Fibroblast of lung (primary cell): ENCODE results near the gene TPI1. TPM values are rescaled to one million over a fixed set of nuclear protein-coding genes. Genes with fewer than 3 reads are reported as not detected.
"Not testable (repeated sequence)": the region's sequence is repeated elsewhere in the genome, so short reads cannot be mapped to it uniquely, and the experiment has no call there.

Source experiments
- DNase-seq, 2 donors: peaks; one replicate each; pipeline versions ENCODE4 v3.0.0 to v3.0.0-alpha.2; 2010; ENCODE audit warnings: low read depth in 2 of 2
- H2AFZ ChIP-seq: 2 replicates; pipeline ENCODE4 v1.5.1; 2012; ENCODE audit warnings: low read length, control low read depth, inconsistent platforms
- H3K27ac ChIP-seq: 2 replicates; pipeline ENCODE4 v1.5.1; 2011; ENCODE audit warnings: low read length, control low read depth; ENCODE audit not compliant: insufficient read depth
- H3K27me3 ChIP-seq: 2 replicates; pipeline ENCODE4 v1.5.1; 2011; ENCODE audit warnings: mild to moderate bottlenecking, low read length; ENCODE audit not compliant: control insufficient read depth, insufficient read depth
- H3K36me3 ChIP-seq: 2 replicates; pipeline ENCODE4 v1.5.1; 2011; ENCODE audit warnings: low read length; ENCODE audit not compliant: control insufficient read depth, insufficient read depth
- H3K4me1 ChIP-seq: 2 replicates; pipeline ENCODE4 v1.5.1; 2011; ENCODE audit warnings: low read length; ENCODE audit not compliant: control insufficient read depth, insufficient read depth; ENCODE audit errors: extremely low read depth
- H3K4me2 ChIP-seq: 2 replicates; pipeline ENCODE4 v1.5.1; 2011; ENCODE audit warnings: low read length, control low read depth; ENCODE audit not compliant: insufficient read depth; ENCODE audit errors: extremely low read depth
- H3K4me3 ChIP-seq, 4 experiments: fragments of 200-600 bp in 1 of 4; sonication (generic) in 1 of 4; replicated peaks in 1 of 4; 2 replicates each; pipeline ENCODE4 v1.5.1; 2011 to 2016; ENCODE audit warnings: low read length in 4 of 4, low read depth in 3 of 4, mild to moderate bottlenecking in 3 of 4, control low read depth in 2 of 4, inconsistent platforms in 1 of 4, mixed read lengths in 1 of 4; ENCODE audit not compliant: insufficient read depth in 1 of 4; ENCODE audit errors: control extremely low read depth in 1 of 4
- H3K79me2 ChIP-seq: 2 replicates; pipeline ENCODE4 v1.5.1; 2012; ENCODE audit warnings: mild to moderate bottlenecking, low read length, inconsistent platforms; ENCODE audit not compliant: control insufficient read depth, insufficient read depth
- H3K9ac ChIP-seq: 2 replicates; pipeline ENCODE4 v1.5.1; 2011; ENCODE audit warnings: mild to moderate bottlenecking, low read length, control low read depth; ENCODE audit not compliant: insufficient read depth
- H3K9me3 ChIP-seq: 2 replicates; pipeline ENCODE4 v1.5.1; 2012; ENCODE audit warnings: low read depth, low read length; ENCODE audit not compliant: control insufficient read depth, insufficient read depth
- H4K20me1 ChIP-seq: 2 replicates; pipeline ENCODE4 v1.5.1; 2011; ENCODE audit warnings: low read length; ENCODE audit not compliant: control insufficient read depth, insufficient read depth; ENCODE audit errors: extremely low read depth
- EZH2 ChIP-seq: IDR thresholded peaks from 2 replicates; pipeline ENCODE4 v1.5.1; 2012; ENCODE audit warnings: low read length, control low read depth, mild to moderate bottlenecking; ENCODE audit errors: missing control alignments
- polyA plus RNA-seq, 2 donors: library from polyadenylated mRNA; depleted of rRNA in 1 of 2; stranded (reverse) in 1 of 2; unstranded in 1 of 2; fragments of >200 nt; gene quantifications; 2 replicates each; pipeline ENCODE4 v1.2.1, GENCODE V29; 2011 to 2012; ENCODE audit warnings: missing spikeins in 1 of 2
- total RNA-seq: library from RNA; depleted of rRNA; stranded (reverse); fragments of >200 nt; gene quantifications from 2 replicates; pipeline ENCODE4 v1.2.1, GENCODE V29; 2014
- TF ChIP-seq, protein P1 (sequence below), 2 donors: IDR thresholded peaks in 1 of 2; conservative IDR thresholded peaks in 1 of 2; 1 replicate in 1 of 2; 2 replicates in 1 of 2; pipeline ENCODE4 v1.5.1; 2011 to 2012; ENCODE audit warnings: low read length in 2 of 2, control low read depth in 1 of 2, inconsistent platforms in 1 of 2, low read depth in 1 of 2, mild to moderate bottlenecking in 1 of 2

TPI1 gene
- total and polyA plus RNA-seq, 2 donors (not counting 1 experiment from before 2014, with no cell fraction given) = 934 to 1,654 TPM

DNA sequence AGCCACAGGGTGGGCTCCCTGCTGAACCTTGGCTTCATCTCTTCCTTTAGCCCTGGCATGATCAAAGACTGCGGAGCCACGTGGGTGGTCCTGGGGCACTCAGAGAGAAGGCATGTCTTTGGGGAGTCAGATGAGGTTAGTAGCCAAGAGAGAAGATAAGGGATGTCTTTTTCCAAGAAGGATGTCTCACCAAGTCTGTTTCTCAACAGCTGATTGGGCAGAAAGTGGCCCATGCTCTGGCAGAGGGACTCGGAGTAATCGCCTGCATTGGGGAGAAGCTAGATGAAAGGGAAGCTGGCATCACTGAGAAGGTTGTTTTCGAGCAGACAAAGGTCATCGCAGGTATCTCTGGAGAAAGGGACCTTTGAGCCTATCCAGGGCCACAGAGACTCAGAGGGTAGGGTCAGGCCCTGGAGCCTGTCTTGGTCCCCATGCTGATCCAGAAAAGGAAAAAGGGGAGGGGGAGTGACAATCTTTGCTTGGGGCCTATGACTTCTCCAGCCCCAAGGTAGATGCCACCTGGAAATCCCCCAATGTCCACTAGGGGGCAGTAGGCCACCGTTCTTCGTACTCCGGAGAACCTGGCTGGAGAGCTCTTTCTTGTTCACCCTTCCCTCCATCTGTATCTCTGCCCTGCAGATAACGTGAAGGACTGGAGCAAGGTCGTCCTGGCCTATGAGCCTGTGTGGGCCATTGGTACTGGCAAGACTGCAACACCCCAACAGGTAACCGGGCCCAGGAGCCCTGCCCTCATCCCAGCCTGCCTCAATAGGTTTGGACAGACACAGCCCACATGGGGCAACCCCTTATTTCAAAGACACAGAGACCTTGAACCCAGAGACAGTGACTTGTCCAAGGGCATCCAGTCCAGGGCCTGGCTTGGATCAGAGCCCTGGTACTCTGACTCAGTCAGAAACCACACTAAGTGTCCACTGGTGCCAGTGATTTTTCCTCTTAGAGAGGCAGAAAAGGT is 2.0 kb downstream of the TPI1 start:
- peaks cover 43% of the 10 kb centered on the region for H3K79me2 ChIP-seq
- no peak for TF ChIP-seq EZH2
- TF ChIP-seq, protein P1, sequence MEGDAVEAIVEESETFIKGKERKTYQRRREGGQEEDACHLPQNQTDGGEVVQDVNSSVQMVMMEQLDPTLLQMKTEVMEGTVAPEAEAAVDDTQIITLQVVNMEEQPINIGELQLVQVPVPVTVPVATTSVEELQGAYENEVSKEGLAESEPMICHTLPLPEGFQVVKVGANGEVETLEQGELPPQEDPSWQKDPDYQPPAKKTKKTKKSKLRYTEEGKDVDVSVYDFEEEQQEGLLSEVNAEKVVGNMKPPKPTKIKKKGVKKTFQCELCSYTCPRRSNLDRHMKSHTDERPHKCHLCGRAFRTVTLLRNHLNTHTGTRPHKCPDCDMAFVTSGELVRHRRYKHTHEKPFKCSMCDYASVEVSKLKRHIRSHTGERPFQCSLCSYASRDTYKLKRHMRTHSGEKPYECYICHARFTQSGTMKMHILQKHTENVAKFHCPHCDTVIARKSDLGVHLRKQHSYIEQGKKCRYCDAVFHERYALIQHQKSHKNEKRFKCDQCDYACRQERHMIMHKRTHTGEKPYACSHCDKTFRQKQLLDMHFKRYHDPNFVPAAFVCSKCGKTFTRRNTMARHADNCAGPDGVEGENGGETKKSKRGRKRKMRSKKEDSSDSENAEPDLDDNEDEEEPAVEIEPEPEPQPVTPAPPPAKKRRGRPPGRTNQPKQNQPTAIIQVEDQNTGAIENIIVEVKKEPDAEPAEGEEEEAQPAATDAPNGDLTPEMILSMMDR (conservative IDR thresholded peaks at IDR 0.05 in 1 of 2, IDR thresholded peaks at IDR 0.05 in 1 of 2; ENCODE audit: low read depth in 1 of 2, low read length in 2 of 2) = peak; percentile 89 to 90
- H3K4me2 ChIP-seq = peak overlapping the region; percentile 96
- H2AFZ ChIP-seq = no peak overlapping the region
- peaks cover 31% of the 10 kb centered on the region for H3K4me1 ChIP-seq
- no peak overlapping the region for H3K9ac ChIP-seq
- H3K4me3 ChIP-seq = peak overlapping the region; percentile 89 to 94 (median 92)
- peak overlapping the region; percentile 84 for H3K27ac ChIP-seq
- H4K20me1 ChIP-seq = peaks cover 4% of the 10 kb centered on the region
- DNase-seq = peak; percentile 54 to 77
- H3K9me3 ChIP-seq = no peaks in the 10 kb centered on the region
- H3K27me3 ChIP-seq = no peaks in the 10 kb centered on the region
- H3K36me3 ChIP-seq = peaks cover 22% of the 10 kb centered on the region

DNA sequence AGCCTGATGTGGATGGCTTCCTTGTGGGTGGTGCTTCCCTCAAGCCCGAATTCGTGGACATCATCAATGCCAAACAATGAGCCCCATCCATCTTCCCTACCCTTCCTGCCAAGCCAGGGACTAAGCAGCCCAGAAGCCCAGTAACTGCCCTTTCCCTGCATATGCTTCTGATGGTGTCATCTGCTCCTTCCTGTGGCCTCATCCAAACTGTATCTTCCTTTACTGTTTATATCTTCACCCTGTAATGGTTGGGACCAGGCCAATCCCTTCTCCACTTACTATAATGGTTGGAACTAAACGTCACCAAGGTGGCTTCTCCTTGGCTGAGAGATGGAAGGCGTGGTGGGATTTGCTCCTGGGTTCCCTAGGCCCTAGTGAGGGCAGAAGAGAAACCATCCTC is 3.0 kb downstream of the TPI1 start:
- not testable (repeated sequence) for H3K4me2 ChIP-seq, H3K4me3 ChIP-seq, H4K20me1 ChIP-seq

DNA sequence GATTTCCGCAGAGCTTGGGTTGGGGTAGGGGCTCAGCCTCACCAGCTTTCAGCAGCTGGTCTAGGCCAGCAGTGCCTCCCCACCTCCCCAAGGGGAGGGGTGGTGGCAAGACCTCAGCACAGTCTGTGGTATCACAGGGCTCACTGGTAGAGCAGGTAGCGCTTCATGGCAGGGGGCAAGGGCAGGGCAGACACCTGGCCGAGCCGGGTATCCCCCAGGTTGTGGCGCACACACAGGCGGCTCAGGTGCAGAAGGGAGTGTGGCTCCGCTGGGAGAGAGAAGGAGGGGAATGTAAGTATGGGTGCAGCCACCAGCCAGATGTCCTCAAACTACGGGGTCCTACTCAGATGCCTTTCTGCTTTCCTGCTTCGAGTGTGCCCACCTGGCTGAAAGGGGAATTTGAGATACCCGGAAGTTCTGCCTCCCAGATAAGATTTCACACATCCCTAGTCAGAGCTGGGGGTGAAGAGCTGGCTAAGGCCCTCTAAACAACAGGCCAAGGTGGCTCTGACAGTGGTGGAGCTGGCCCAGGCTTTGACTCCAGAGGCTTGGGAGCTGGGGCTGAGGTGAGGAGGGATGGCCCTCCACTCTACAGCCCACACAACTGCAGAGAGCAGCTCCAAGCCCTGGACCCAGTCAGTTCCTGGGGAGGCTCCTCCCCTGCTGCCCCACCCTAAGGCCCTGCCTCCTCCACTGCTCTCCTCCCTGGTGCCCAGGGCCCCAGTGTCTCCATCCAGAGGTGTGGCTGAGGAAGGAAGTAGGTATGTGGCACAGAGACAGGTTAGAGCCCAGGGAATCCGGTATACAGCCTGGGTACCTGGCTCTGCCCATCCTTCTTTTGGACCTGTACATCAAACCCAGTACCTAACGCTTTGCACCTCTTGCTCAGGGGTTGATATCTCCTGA is 4.0 kb downstream of the TPI1 start:
- DNase-seq = peak in 1 of 2 donors; percentile 23
- Histone ChIP-seq H4K20me1 (peaks cover 4% of the 10 kb centered on the region), H3K27ac (peak overlapping the region; percentile 4), H3K4me3 (peak overlapping the region; percentile 81 to 94 (median 92)), H3K4me1 (peaks cover 31% of the 10 kb centered on the region), H2AFZ (no peak overlapping the region), H3K79me2 (peaks cover 43% of the 10 kb centered on the region), H3K27me3 (no peaks in the 10 kb centered on the region), H3K36me3 (peaks cover 18% of the 10 kb centered on the region), H3K9me3 (no peaks in the 10 kb centered on the region), H3K4me2 (peak overlapping the region; percentile 99), H3K9ac (no peak overlapping the region)
- TF ChIP-seq, protein P1 (conservative IDR thresholded peaks at IDR 0.05 in 1 of 2, IDR thresholded peaks at IDR 0.05 in 1 of 2; ENCODE audit: low read depth in 1 of 2, low read length in 2 of 2) = no peak
- no peak for TF ChIP-seq EZH2

More for the DNA sequence above, 3.0 kb downstream of the TPI1 start:
- H3K27ac ChIP-seq = peak overlapping the region; percentile 65
- not testable (repeated sequence) for H2AFZ ChIP-seq, H3K27me3 ChIP-seq, H3K9me3 ChIP-seq, DNase-seq, H3K9ac ChIP-seq
- peaks cover 31% of the 10 kb centered on the region for H3K4me1 ChIP-seq
- H3K36me3 ChIP-seq = peaks cover 22% of the 10 kb centered on the region
- peaks cover 43% of the 10 kb centered on the region for H3K79me2 ChIP-seq
